ENCODE measurements around the gene GNB1L.

DNA sequence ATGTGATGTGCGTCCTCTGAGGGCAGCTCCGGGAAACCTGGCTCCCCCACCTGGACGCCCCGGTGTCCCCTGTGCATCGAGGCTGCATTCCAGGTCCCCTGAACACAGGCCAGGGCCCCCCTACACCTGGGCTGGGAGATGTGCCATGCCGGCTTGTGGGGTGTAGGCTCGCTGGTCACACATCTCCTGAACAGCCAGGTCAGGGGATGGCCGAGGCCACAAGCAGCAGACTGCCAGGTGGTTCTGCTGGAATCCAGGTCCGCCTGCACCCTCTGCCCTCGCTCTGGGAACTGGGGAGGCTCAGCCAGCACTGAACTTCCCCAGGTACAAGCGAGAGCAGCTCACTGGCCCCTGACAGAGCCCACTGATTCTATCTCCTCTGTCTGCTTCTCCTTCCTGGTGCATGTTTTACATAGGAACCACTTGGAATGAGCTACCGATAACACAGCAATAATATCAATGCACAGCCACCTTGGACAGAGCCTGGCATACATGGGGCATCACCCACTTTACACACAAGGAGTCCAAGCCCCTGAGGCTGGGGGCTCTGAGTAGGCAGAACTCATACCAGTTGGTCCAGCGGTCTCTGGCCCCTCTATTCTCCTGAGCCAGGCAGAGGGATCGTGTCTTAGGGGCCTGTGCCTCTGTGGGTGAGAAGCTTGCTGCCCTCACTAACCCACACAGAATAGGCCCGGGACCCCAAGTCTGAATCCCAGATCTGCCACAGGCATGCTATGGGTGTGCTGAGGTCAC, 47.3 kb downstream of the GNB1L start:
- TF ChIP-seq POLR2AphosphoS5 (IDR thresholded peaks at IDR 0.05) (no peak), EP300 (IDR thresholded peaks at IDR 0.05) (no peak), POLR2A (IDR thresholded peaks at IDR 0.05) (no peak)
- TF ChIP-seq, protein P1, sequence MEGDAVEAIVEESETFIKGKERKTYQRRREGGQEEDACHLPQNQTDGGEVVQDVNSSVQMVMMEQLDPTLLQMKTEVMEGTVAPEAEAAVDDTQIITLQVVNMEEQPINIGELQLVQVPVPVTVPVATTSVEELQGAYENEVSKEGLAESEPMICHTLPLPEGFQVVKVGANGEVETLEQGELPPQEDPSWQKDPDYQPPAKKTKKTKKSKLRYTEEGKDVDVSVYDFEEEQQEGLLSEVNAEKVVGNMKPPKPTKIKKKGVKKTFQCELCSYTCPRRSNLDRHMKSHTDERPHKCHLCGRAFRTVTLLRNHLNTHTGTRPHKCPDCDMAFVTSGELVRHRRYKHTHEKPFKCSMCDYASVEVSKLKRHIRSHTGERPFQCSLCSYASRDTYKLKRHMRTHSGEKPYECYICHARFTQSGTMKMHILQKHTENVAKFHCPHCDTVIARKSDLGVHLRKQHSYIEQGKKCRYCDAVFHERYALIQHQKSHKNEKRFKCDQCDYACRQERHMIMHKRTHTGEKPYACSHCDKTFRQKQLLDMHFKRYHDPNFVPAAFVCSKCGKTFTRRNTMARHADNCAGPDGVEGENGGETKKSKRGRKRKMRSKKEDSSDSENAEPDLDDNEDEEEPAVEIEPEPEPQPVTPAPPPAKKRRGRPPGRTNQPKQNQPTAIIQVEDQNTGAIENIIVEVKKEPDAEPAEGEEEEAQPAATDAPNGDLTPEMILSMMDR (IDR thresholded peaks at IDR 0.05): no peak

Measured in gastroesophageal sphincter (tissue), 3 donors.